GM12872 (cell line): ENCODE measurements around the gene ARMH4.

Source experiments
- CTCF ChIP-seq: IDR thresholded peaks from 3 replicates; pipeline ENCODE4 v1.5.1; 2011; ENCODE audit warnings: low read depth, mild to moderate bottlenecking, low read length, moderate library complexity; ENCODE audit not compliant: insufficient read depth

Gene ARMH4

GRCh38 chr14:58193542-58193941 is 41.5 kb upstream of the ARMH4 start:
- TF ChIP-seq CTCF = no peak

DNA sequence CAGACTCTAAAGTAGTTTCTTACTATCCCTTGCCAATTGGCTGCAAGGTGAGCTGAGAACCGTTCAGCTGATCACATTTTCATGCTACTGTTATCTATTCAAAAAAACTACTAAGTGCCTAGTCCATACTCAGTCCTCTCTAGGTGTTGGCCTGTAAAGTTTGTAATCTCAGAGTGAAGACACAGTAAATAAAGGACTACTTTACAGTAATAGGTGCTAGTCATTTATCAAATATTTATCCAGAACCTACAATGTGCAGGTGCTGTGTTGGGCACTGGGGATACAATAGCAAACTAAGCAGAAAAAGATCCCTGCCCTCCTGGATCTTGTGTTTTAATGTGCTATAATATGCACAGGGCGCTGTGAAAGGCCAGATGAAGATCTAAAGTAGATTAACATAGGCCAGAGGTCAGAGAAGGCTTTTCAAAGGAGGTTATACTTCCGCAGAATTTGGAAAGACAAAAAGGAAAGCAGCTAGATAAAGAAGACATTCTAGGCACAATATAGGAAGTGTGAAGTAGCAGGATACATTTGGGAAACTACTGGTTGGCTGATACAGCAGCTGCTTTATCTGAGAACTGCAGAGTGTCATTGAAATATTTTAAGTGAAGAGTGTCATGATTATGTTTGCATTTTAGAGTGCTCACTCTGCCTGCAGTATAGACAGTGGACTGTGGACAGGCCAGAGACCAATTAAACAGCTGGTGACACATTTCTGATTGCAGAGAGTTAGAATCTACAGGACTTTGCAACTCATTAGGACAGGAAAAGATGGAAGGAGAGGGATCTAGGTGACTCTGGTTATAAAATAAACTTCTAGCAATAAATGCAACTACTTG is 40.0 kb upstream of the ARMH4 start:
- TF ChIP-seq CTCF = no peak

DNA sequence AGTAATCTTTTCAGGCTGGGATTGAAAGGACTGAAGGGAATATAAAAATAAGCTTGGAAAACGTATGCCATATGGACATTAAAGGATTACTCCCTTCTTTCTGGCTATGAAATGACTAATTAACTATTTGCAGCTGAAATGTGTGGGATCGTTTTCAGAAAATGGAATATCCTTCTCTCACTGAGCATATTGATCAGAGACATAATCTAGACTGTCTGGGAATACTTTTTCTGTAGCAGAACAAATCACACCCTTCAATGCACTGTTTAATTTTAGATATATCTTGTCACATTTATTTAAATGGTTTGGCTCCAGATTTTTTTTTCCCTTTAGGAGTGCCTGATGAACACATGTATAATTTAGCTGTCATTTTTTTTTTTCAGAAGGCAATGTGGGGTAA is 37.2 kb upstream of the ARMH4 start:
- no peak for TF ChIP-seq CTCF

DNA sequence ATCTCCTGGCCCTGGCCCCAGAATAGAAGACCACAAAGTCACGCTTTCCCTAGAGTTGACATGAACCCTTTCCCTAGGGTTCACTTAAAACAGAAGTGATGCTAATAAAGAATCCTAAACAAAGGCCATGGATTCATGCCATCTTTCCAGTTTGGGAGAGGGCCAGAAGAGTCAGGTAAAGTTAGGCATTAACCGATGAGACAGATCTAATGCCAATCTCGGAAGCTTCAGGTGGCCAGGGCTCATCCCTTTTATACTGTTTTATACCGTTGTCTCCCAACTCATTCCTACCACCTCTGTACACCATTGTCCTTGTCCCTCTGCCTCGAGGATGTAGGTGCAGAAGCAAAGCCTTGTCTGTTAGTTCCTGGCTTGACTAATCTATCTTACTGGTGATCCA is 25.1 kb upstream of the ARMH4 start:
- no peak for TF ChIP-seq CTCF

DNA sequence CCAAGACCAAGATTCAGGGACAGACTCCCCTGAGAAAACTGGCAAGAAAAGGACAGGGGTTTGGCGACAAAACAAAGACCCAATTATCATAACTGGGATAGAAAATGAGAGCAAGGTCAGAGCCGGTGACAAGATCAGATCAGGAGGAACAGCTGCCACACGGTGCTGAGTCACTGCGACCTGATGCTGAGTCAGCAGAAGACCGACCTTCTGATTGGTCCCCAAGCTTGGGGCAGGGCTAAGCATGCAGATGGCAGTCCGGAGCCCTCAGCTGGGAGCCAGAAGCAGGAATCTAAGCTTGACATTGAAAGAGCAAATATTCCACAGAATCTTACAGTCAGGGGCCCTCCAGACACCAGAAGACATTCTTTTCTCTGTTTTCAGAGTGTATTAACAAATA is 19.1 kb upstream of the ARMH4 start:
- TF ChIP-seq CTCF = no peak

DNA sequence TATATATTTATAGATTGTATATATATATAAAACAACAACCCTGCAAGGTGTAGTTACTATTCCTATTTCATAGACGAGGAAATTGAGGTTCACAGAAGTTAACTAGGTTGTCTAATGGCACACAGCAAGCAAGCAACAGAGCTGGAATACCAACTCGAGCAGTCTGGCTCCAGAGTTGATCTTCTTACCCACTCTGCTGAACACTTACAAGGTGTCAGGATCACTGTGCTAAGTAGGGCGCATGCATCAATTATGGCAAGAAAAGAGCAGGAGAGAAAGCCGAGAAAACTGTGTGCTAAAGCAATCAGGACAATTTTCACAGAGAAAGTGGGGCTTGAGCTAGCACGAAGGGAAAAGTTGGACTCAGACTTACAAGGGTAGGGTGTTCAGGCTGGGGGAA is 15.9 kb upstream of the ARMH4 start:
- TF ChIP-seq CTCF = no peak

DNA sequence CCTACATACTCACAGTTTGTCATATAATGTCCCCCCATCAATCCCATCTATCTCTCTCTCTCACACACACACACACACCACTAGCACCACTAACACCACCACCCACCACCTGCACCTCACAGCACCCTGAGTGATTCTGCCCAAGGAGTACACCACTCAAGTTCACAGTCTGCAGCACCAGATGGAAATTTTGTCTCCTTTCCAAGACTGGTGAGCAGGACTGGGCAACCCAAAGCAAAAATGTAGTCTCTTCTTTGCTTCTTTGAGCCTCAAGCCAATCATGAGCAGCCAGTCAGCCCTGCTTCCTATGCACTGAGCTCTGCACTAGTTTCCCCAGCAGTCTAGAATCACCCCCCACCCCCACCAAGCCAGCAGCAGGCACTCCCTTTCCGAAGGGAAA is 15.0 kb upstream of the ARMH4 start:
- TF ChIP-seq CTCF = no peak
